ENCODE measurements around the gene DDX49.
"Not testable (repeated sequence)": the region's sequence is repeated elsewhere in the genome, so short reads cannot be mapped to it uniquely, and the experiment has no call there.

Gene DDX49

DNA sequence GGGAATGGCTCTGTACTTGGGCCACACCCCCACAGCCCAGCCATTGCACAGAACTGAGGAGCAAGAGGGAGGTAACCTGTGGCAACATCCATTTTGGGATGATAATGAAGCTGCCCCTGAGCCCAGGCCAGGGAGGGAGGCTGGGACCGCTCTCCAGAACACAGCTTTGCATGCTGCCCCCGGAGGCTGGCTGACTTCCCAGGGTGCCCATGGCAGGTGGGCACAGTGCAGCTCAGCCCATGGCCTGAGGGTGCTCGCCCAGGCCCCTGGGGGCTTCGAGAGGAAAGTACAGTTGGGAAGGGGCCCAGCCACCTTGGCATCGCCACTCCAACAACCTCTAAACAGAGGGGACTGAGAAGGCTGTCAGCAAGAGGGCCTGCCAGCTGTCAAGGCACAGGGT is 6.0 kb upstream of the DDX49 start:
- Histone ChIP-seq H3K4me1 (peaks cover 3% of the 10 kb centered on the region), H3K9me3 (no peaks in the 10 kb centered on the region), H3K4me3 (no peak overlapping the region), H3K36me3 (replicated peaks) (peaks cover 20% of the 10 kb centered on the region), H3K27me3 (ENCODE audit: low read depth) (no peaks in the 10 kb centered on the region)
- no peak for DNase-seq (ENCODE audit: low spot score in 2 of 2)
- in situ Hi-C loops (cut with MboI; ENCODE audit: low sequenced_read_pairs), result no loop called here

DNA sequence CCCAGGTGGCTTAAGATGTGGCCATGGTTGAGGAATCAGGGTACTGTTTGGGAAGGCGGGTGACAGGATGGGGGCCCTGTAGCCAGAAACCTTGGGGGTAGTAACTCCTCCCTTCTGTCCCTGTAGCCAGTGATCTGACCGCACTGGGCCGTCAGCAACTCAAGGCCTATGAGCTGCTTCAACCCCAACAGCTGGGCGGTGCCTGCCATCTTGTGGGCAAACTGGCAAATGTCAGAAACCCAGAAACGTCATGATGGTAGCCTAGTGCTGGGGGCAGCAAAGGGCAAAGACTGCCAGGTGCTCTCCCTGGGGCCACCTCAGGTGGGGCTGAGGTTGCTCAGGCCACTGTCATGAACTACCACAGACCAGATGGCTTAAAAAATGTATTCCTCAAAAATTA is 3.9 kb upstream of the DDX49 start:
- DNase-seq (ENCODE audit: low spot score in 2 of 2), result peak in 1 of 2 experiments; percentile 44
- Histone ChIP-seq H3K27me3 (ENCODE audit: low read depth) (no peaks in the 10 kb centered on the region), H3K9me3 (no peaks in the 10 kb centered on the region), H3K4me1 (peaks cover 3% of the 10 kb centered on the region), H3K36me3 (replicated peaks) (peaks cover 20% of the 10 kb centered on the region), H3K4me3 (no peak overlapping the region)
- in situ Hi-C loops (cut with MboI; ENCODE audit: low sequenced_read_pairs), result no loop called here

DNA sequence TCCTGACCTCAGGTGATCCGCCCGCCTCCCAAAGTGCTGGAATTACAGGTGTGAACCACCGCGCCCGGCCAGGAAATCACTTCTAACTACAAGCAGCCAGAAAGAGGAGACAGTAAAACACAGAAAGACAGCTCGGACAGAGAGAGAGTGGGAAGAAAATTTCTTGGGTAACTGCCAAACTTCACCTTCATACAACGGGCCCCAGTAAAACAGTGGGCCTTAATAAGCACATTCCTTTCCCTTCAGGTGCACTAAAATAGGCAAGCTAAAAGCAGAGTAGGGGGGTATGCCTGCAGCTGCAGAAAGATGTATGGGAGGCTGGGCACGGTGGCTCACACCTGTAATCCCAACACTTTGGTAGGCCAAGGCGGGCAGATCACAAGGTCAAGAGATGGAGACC is 1.9 kb upstream of the DDX49 start:
- H3K4me3 ChIP-seq; H3K4me1 ChIP-seq; H3K9me3 ChIP-seq; DNase-seq (ENCODE audit: low spot score in 2 of 2); H3K27me3 ChIP-seq (ENCODE audit: low read depth); in situ Hi-C loops (cut with MboI; ENCODE audit: low sequenced_read_pairs): not testable (repeated sequence)
- peaks cover 28% of the 10 kb centered on the region for H3K36me3 ChIP-seq (replicated peaks)

DNA sequence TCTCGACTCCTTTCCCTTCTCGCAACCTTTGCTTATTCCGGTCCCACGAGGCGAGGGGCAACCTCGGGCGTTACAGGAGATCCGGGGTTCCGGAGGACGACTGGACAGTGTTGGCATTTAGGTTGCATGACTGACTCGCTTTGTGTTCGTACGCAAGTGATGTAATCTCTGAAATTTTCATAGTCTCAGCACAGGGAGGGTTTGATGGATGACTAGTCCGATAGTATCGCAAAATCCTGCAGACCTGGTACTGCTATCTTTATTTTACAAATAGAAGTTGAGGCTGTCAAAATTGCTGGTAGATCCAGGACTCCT is 342 bp downstream of the DDX49 start:
- in situ Hi-C loops (cut with MboI; ENCODE audit: low sequenced_read_pairs), result no loop called here
- Histone ChIP-seq H3K36me3 (replicated peaks) (peaks cover 40% of the 10 kb centered on the region), H3K4me1 (peaks cover 3% of the 10 kb centered on the region), H3K4me3 (peak overlapping the region; percentile 88), H3K27me3 (ENCODE audit: low read depth) (no peaks in the 10 kb centered on the region), H3K9me3 (no peaks in the 10 kb centered on the region)
- DNase-seq (ENCODE audit: low spot score in 2 of 2), result no peak

DNA sequence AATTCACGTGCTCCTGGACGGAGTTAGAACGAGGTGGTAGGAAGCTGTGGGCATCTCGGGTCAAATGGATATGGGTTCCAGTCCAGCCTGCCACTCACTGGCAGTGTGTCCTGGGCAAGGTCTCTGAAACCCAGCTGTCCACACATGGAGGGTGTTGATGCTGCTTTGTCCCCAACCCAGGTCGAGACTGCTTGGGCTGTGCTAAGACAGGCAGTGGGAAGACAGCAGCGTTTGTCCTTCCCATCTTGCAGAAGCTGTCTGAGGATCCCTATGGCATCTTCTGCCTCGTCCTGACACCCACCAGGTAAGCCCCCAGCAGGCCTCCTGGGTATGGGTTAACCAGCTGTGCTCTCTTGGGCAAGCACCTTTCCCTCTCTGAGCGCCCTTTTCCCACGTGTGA is 885 bp downstream of the DDX49 start:
- H3K36me3 ChIP-seq (replicated peaks), result peaks cover 39% of the 10 kb centered on the region
- peak overlapping the region; percentile 88 for H3K4me3 ChIP-seq
- no peaks in the 10 kb centered on the region for H3K9me3 ChIP-seq
- no peak for DNase-seq (ENCODE audit: low spot score in 2 of 2)
- no peaks in the 10 kb centered on the region for H3K27me3 ChIP-seq (ENCODE audit: low read depth)
- in situ Hi-C loops (cut with MboI; ENCODE audit: low sequenced_read_pairs), result no loop called here
- peaks cover 3% of the 10 kb centered on the region for H3K4me1 ChIP-seq

DNA sequence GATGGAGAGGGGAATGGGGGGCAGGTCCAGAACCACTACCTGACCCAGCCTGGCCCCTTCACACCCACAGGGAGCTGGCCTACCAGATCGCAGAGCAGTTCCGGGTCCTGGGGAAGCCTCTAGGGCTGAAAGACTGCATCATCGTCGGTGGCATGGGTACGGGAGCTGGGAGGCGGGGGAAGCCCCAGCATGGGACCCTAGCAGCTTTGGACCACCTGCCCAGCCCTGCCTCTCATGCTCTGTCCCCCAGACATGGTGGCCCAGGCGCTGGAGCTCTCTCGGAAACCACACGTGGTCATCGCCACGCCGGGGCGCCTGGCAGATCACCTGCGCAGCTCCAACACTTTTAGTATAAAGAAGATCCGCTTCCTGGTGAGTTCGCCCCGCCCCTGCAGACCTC is 2.1 kb downstream of the DDX49 start:
- Histone ChIP-seq H3K36me3 (replicated peaks) (peaks cover 37% of the 10 kb centered on the region), H3K27me3 (ENCODE audit: low read depth) (no peaks in the 10 kb centered on the region), H3K4me1 (peaks cover 3% of the 10 kb centered on the region), H3K9me3 (no peaks in the 10 kb centered on the region), H3K4me3 (no peak overlapping the region)
- in situ Hi-C loops (cut with MboI; ENCODE audit: low sequenced_read_pairs), result no loop called here
- DNase-seq (ENCODE audit: low spot score in 2 of 2), result no peak

DNA sequence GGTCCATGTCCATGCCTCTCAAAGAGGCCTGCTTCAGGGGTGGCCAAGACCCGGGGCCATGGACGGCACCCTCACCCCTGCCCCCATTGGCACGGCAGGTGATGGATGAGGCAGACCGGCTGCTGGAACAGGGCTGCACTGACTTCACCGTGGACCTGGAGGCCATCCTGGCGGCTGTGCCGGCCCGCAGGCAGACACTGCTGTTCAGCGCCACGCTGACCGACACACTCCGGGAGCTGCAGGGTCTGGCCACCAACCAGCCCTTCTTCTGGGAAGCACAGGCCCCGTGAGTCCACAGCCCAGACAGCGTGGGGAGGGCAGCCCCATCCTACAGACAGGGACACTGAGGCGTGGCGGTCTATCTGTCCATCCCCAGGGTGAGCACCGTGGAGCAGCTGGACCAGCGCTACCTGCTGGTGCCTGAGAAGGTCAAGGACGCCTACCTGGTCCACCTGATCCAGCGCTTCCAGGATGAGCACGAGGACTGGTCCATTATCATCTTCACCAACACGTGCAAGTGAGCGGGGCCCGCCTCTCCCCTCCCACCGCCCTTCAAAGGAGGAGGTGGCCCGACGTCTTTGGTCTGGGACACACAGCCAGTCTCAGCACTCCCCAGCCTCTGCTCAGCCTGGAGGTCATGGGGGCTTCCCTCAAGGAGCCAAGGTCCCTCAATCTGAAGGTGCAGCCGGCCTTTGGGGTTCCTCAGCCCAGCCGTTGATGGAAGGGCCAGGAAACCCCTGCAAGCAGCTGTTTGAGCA is 2.9 kb downstream of the DDX49 start:
- in situ Hi-C loops (cut with MboI; ENCODE audit: low sequenced_read_pairs), result no loop called here
- peaks cover 3% of the 10 kb centered on the region for H3K4me1 ChIP-seq
- no peaks in the 10 kb centered on the region for H3K27me3 ChIP-seq (ENCODE audit: low read depth)
- no peak for DNase-seq (ENCODE audit: low spot score in 2 of 2)
- no peaks in the 10 kb centered on the region for H3K9me3 ChIP-seq
- peaks cover 40% of the 10 kb centered on the region for H3K36me3 ChIP-seq (replicated peaks)
- no peak overlapping the region for H3K4me3 ChIP-seq

DNA sequence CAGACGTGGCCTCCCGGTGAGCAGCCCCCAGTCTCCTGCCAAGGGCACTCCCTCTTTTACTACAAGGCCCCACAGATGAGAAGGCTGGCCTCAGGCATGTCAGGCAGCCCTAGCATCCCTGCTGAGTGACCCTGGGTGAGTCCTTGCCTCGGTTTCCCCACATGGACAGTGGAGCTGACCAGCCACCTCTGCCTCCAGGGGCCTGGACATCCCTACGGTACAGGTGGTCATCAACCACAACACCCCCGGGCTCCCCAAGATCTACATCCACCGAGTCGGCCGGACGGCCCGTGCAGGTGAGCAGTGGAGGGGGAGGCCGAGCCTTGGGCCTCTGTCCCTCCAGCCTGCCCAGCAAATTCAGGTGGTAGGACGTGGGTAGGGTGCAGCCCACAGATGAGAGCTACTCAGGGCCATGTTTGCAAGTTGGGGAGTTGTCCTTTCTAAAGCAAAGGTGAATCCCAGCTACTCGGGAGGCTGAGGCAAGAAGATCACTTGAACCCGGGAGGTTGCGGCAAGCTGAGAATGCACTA is 5.2 kb downstream of the DDX49 start:
- no peaks in the 10 kb centered on the region; the same call in 1 of the 2 replicates for H3K4me1 ChIP-seq
- H3K36me3 ChIP-seq (replicated peaks), result peaks cover 56% of the 10 kb centered on the region

DNA sequence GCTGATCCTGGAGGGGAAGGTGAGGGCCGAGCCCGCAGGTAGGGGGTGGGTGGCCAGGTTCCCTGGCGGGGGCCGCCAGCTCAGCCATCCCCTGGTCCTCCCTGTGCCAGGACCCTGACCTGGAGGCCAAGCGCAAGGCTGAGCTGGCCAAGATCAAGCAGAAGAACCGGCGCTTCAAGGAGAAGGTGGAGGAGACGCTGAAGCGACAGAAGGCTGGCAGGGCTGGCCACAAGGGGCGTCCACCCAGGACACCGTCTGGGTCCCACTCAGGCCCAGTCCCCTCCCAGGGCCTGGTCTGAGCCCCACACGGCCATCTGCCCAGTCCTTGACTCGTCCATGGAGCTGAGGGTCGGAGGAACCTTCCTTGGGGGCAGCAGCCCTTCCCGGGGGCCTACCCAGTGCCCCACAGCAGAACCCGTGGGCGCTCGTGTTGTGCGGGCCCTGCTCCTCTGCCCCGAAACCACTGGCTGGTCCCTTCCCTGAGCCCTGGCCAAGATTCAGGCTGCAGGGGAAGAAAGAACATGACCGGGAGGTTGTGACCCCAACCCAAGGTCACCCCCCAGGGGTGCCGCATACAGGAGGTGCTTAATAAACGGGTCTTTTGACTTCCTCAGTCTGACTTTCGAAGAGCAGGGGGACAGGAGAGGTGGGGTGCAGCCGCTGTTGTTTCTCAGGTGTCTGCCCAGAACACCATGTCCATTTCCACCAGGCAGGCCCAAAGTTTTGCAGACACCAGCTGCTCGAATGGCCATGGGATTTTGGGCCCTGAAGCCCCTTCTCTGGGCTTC is 8.7 kb downstream of the DDX49 start:
- H3K9me3 ChIP-seq, result no peaks in the 10 kb centered on the region
- in situ Hi-C loops (cut with MboI; ENCODE audit: low sequenced_read_pairs), result no loop called here
- H3K4me3 ChIP-seq, result no peak overlapping the region
- no peaks in the 10 kb centered on the region for H3K27me3 ChIP-seq (ENCODE audit: low read depth)
- peaks cover 50% of the 10 kb centered on the region for H3K36me3 ChIP-seq (replicated peaks)
- no peaks in the 10 kb centered on the region for H3K4me1 ChIP-seq
- DNase-seq (ENCODE audit: low spot score in 2 of 2), result no peak

More for the DNA sequence above, 5.2 kb downstream of the DDX49 start:
- in situ Hi-C loops (cut with MboI; ENCODE audit: low sequenced_read_pairs), result no loop called here
- Histone ChIP-seq H3K27me3 (ENCODE audit: low read depth) (no peaks in the 10 kb centered on the region), H3K4me3 (no peak overlapping the region), H3K9me3 (no peaks in the 10 kb centered on the region)
- no peak for DNase-seq (ENCODE audit: low spot score in 2 of 2)

DNA sequence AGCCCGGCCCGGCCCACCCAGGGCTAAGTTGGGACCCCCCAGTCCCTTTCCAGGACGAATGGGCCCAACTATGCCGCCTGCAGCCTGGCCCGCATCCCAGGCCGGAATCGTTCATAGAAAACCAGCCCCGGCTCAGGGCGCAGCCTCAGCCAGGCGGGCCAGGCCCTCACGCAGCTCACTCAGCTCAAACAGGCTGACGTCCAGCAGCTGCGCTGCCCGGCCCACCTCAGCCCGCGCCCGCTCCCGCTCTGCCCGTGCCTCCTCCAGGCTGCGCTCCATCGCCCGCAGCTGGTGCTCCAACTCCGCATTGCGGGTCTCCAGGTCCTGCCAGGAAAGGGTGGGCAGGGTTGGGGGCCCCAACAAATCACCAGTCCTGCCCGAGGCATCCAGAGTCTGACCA is 9.8 kb downstream of the DDX49 start:
- Histone ChIP-seq H3K4me3 (no peak overlapping the region), H3K27me3 (ENCODE audit: low read depth) (no peaks in the 10 kb centered on the region), H3K36me3 (replicated peaks) (peaks cover 44% of the 10 kb centered on the region), H3K9me3 (no peaks in the 10 kb centered on the region), H3K4me1 (no peaks in the 10 kb centered on the region)
- DNase-seq (ENCODE audit: low spot score in 2 of 2), result no peak
- in situ Hi-C loops (cut with MboI; ENCODE audit: low sequenced_read_pairs), result no loop called here

DNA sequence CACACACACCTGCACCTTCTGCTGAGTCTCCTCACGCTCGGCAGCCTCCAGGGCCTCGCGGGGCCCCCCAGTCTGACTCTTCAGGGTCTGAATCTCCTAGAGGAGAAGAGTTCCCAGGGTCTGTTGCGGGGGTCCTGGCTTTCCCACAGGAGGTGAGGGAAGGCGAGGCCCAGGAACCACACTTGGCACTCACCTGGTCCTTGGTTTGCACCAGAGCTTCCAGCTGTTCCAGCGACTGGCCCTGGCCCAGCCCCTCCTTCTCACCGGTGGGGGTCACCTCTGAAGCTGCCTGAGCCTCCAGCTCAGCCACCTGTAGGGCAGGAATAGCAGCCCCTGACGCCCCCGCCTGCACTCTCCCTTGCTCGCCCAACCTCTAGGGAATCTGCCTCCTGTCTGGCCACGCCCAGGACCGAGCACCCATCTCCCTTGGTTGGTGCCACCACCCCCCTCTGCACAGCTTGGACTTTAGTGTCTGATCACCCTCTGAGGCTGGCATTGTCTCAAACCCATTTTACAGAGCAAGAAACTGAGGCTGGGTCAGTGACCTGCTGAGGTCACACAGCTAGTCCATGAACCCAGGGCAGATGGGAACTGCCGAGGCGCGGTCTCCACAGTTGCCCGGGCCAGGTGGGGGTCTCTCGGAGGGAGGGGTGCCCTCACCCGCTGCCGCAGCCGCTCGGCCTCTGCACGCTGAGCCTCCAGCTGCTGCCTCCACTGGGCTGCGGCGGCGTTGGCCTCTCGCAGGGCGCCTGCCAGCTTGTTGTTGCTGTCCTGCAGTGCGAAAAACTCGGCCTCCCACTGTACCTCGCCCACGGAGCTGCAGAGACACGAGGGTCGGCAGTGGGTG is 12.0 kb downstream of the DDX49 start:
- H3K36me3 ChIP-seq (replicated peaks), result peaks cover 31% of the 10 kb centered on the region
- no peak overlapping the region for H3K4me3 ChIP-seq
- H3K27me3 ChIP-seq (ENCODE audit: low read depth), result no peaks in the 10 kb centered on the region
- no peak for DNase-seq (ENCODE audit: low spot score in 2 of 2)
- in situ Hi-C loops (cut with MboI; ENCODE audit: low sequenced_read_pairs), result no loop called here
- H3K9me3 ChIP-seq, result no peaks in the 10 kb centered on the region
- H3K4me1 ChIP-seq, result no peaks in the 10 kb centered on the region

DNA sequence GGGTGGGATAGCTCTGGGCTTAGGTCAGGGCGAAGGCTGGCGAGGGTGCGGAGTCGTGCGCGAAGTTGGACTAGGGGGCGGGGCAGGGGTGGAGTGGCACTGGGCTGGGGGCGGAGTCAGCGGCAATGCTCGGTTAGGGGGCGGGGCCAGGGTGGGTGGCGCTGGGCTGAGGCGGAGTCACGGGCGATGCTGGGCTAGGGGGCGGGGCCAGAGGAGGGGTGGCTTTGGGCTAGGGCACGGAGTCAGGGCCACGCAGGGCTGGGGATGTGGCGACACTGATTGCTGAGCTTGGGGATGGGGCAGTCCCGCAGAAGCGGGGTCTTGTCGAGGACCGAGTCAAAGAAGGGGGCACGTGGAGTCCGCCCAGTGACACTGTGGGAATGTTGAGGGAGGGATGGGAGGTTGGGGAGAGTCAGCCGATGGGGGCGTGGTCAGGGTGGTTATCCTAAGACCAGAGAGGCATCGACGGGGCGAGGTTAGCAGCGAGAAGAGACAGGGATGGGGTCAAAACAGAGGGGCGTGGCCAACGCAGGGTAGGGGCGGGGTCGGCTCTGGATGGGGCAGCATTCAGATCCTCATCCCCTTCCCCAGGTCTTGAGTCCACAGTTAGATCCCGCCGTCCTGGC is 12.8 kb downstream of the DDX49 start:
- no peaks in the 10 kb centered on the region for H3K27me3 ChIP-seq (ENCODE audit: low read depth)
- no peaks in the 10 kb centered on the region for H3K9me3 ChIP-seq
- no peak overlapping the region for H3K4me3 ChIP-seq
- in situ Hi-C loops (cut with MboI; ENCODE audit: low sequenced_read_pairs), result no loop called here
- H3K36me3 ChIP-seq (replicated peaks), result peaks cover 29% of the 10 kb centered on the region
- no peaks in the 10 kb centered on the region for H3K4me1 ChIP-seq
- peak; percentile 40 to 93 for DNase-seq (ENCODE audit: low spot score in 2 of 2)

DNA sequence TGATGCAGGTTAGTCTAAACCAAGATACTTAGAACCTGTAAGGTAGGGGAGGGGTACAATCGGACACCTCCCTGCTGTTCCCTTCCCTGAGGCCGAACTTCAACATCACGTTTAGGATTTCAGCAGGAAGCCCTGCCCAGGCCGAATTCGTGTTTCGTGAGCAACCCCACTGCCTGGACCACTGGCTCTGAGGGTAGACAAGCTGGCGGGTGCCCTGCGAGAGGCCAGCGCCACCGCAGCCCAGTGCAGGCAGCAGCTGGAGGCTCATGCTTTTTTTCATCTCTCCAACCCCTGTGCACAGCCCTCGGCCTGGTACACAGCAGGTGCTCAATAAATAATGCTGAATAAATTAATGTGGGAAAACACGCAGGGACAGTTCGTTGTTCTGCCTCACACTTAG is 13.8 kb downstream of the DDX49 start:
- in situ Hi-C loops (cut with MboI; ENCODE audit: low sequenced_read_pairs), result no loop called here
- Histone ChIP-seq H3K36me3 (replicated peaks) (peaks cover 19% of the 10 kb centered on the region), H3K9me3 (no peaks in the 10 kb centered on the region), H3K4me1 (no peaks in the 10 kb centered on the region), H3K27me3 (ENCODE audit: low read depth) (no peaks in the 10 kb centered on the region), H3K4me3 (no peak overlapping the region)
- DNase-seq (ENCODE audit: low spot score in 2 of 2), result no peak
